ENCODE results near the gene CDK17.

CDK17 gene

GRCh38 chr12:96236221-96236822 lies 163.9 kb downstream of the CDK17 start:
- peak; percentile 66 for DNase-seq

- DNase-seq: no peak
Observed at GRCh38 chr12:96235484-96235826, 164.8 kb downstream of the CDK17 start.

- peak; percentile 49 for DNase-seq
Observed at GRCh38 chr12:96234591-96235483, 165.4 kb downstream of the CDK17 start.

GRCh38 chr12:96233939-96234461 lies 166.2 kb downstream of the CDK17 start:
- peak; percentile 95 for DNase-seq

GRCh38 chr12:96233168-96233567 lies 167.1 kb downstream of the CDK17 start:
- DNase-seq: peak; percentile 58

GRCh38 chr12:96230646-96231045 lies 169.6 kb downstream of the CDK17 start:
- DNase-seq: no peak

- DNase-seq: no peak
Observed at GRCh38 chr12:96228566-96229248, 171.5 kb downstream of the CDK17 start.
